HepG2 (cell line): Measurements from ENCODE around the gene CABLES2. TPM values are rescaled to one million over a fixed set of nuclear protein-coding genes. Genes with fewer than 3 reads are reported as not detected.

ENCODE experiments used
- CSRNP2 ChIP-seq: sonication (generic); formaldehyde crosslinking; conservative IDR thresholded peaks from 2 replicates; pipeline ENCODE4 v1.8.0; 2022; ENCODE audit warnings: low read depth, missing genetic modification reagents
- IRX3 ChIP-seq: sonication (generic); formaldehyde crosslinking; IDR thresholded peaks from 2 replicates; pipeline ENCODE4 v1.8.1; 2023; ENCODE audit warnings: mild to moderate bottlenecking, low read depth, missing genetic modification reagents, borderline replicate concordance
- KDM5B ChIP-seq: sonication (generic); formaldehyde crosslinking; IDR thresholded peaks from 2 replicates; pipeline ENCODE4 v1.4.0; 2020; ENCODE audit warnings: missing genetic modification reagents, mild to moderate bottlenecking, borderline replicate concordance
- PAF1 ChIP-seq: IDR thresholded peaks from 2 replicates; pipeline ENCODE4 v1.6.1; 2016; ENCODE audit warnings: missing genetic modification reagents, missing compliant biosample characterization
- SIX1 ChIP-seq: sonication (generic); formaldehyde crosslinking; IDR thresholded peaks from 2 replicates; pipeline ENCODE4 v1.4.0; 2020; ENCODE audit warnings: missing genetic modification reagents, borderline replicate concordance
- SKI ChIP-seq: fragments of 450-650 bp; IDR thresholded peaks from one replicate; pipeline ENCODE4 v1.6.1; 2018; ENCODE audit warnings: mild to moderate bottlenecking; ENCODE audit not compliant: partially characterized antibody
- SRF ChIP-seq: IDR thresholded peaks from 2 replicates; pipeline ENCODE4 v1.6.1; 2011; ENCODE audit warnings: mild to moderate bottlenecking, low read depth, low read length, moderate library complexity
- SYNCRIP ChIP-seq: fragments of 200-400 bp; formaldehyde crosslinking; IDR thresholded peaks from 2 replicates; pipeline ENCODE4 v1.6.1; 2018; ENCODE audit warnings: mild to moderate bottlenecking, low read depth, low read length; ENCODE audit not compliant: insufficient read depth
- YEATS4 ChIP-seq: sonication (generic); formaldehyde crosslinking; IDR thresholded peaks from 2 replicates; pipeline ENCODE4 v1.4.0; 2020; ENCODE audit warnings: missing genetic modification reagents, borderline replicate concordance
- ZNF850 ChIP-seq: sonication (generic); formaldehyde crosslinking; conservative IDR thresholded peaks from 2 replicates; pipeline ENCODE4 v1.9.0; 2021; ENCODE audit warnings: mild to moderate bottlenecking, missing genetic modification reagents
- polyA plus RNA-seq, 8 experiments: library from polyadenylated mRNA; depleted of rRNA in 3 of 8; stranded (reverse) in 7 of 8; unstranded in 1 of 8; fragments of >200 nt; fragmentation: Illumina TruSeq in 4 of 8; extraction: Trizol in 4 of 8; gene quantifications; 2 replicates each; pipeline versions ENCODE4 v1.2.1 to v1.2.3, GENCODE V29; 2011 to 2016; ENCODE audit warnings: low read depth in 4 of 8, missing spikeins in 1 of 8, mixed read lengths in 1 of 8; ENCODE audit not compliant: insufficient read depth in 1 of 8
- total RNA-seq, 5 experiments: library from RNA; depleted of rRNA; stranded (reverse); fragments of >200 nt; fragmentation: Illumina TruSeq; extraction: Trizol; gene quantifications; 2 replicates each; pipeline ENCODE4 v1.2.3, GENCODE V29; 2016; ENCODE audit warnings: low read depth in 1 of 5
- TF ChIP-seq, protein P1 (sequence below), 2 experiments: IDR thresholded peaks; 2 replicates each; pipeline ENCODE4 v1.6.1; 2011 to 2012; ENCODE audit warnings: low read length in 2 of 2, borderline replicate concordance in 1 of 2, low read depth in 1 of 2, mild to moderate bottlenecking in 1 of 2, moderate library complexity in 1 of 2
- TF ChIP-seq, protein P2 (sequence below): sonication (generic); formaldehyde crosslinking; IDR thresholded peaks from 2 replicates; pipeline ENCODE4 v1.9.0; 2022; ENCODE audit warnings: missing genetic modification reagents, mild to moderate bottlenecking, borderline replicate concordance
- TF ChIP-seq, protein P3 (sequence below): sonication (generic); formaldehyde crosslinking; IDR thresholded peaks from 2 replicates; pipeline ENCODE4 v1.5.1; 2020; ENCODE audit warnings: missing genetic modification reagents, mild to moderate bottlenecking, borderline replicate concordance
- TF ChIP-seq, protein P4 (sequence below): sonication (generic); formaldehyde crosslinking; IDR thresholded peaks from 2 replicates; pipeline ENCODE4 v1.4.0; 2020; ENCODE audit warnings: mild to moderate bottlenecking, missing genetic modification reagents

CABLES2 gene
- total and polyA plus RNA-seq, 2 of the 13 experiments (the other 11 are each of a cell fraction or from before 2014, with no cell fraction given) = 5.2 to 9.7 TPM

GRCh38 chr20:62386383-62387218 lies 20.5 kb downstream of the CABLES2 start, which contains the start of gene RPS21 (continued):
- TF ChIP-seq, protein P1, sequence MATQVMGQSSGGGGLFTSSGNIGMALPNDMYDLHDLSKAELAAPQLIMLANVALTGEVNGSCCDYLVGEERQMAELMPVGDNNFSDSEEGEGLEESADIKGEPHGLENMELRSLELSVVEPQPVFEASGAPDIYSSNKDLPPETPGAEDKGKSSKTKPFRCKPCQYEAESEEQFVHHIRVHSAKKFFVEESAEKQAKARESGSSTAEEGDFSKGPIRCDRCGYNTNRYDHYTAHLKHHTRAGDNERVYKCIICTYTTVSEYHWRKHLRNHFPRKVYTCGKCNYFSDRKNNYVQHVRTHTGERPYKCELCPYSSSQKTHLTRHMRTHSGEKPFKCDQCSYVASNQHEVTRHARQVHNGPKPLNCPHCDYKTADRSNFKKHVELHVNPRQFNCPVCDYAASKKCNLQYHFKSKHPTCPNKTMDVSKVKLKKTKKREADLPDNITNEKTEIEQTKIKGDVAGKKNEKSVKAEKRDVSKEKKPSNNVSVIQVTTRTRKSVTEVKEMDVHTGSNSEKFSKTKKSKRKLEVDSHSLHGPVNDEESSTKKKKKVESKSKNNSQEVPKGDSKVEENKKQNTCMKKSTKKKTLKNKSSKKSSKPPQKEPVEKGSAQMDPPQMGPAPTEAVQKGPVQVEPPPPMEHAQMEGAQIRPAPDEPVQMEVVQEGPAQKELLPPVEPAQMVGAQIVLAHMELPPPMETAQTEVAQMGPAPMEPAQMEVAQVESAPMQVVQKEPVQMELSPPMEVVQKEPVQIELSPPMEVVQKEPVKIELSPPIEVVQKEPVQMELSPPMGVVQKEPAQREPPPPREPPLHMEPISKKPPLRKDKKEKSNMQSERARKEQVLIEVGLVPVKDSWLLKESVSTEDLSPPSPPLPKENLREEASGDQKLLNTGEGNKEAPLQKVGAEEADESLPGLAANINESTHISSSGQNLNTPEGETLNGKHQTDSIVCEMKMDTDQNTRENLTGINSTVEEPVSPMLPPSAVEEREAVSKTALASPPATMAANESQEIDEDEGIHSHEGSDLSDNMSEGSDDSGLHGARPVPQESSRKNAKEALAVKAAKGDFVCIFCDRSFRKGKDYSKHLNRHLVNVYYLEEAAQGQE (IDR thresholded peaks at IDR 0.05; ENCODE audit: borderline replicate concordance in 1 of 2, low read depth in 1 of 2, low read length in 2 of 2) = 0 out of 4 replicates have a peak, but pooled peaks of 1 of the 2 experiments have one; percentile 23
- no peak for TF ChIP-seq SYNCRIP
- TF ChIP-seq YEATS4 = peak; percentile 92
- TF ChIP-seq, protein P2, sequence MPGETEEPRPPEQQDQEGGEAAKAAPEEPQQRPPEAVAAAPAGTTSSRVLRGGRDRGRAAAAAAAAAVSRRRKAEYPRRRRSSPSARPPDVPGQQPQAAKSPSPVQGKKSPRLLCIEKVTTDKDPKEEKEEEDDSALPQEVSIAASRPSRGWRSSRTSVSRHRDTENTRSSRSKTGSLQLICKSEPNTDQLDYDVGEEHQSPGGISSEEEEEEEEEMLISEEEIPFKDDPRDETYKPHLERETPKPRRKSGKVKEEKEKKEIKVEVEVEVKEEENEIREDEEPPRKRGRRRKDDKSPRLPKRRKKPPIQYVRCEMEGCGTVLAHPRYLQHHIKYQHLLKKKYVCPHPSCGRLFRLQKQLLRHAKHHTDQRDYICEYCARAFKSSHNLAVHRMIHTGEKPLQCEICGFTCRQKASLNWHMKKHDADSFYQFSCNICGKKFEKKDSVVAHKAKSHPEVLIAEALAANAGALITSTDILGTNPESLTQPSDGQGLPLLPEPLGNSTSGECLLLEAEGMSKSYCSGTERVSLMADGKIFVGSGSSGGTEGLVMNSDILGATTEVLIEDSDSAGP = peak; percentile 91
- TF ChIP-seq SRF = 0 out of 2 replicates have a peak, but pooled peaks have one; percentile 35
- peak; percentile 83; the same call in 1 of the 2 replicates for TF ChIP-seq CSRNP2 (CRISPR knock-in tag)
- TF ChIP-seq SKI = no peak
- TF ChIP-seq IRX3 (CRISPR knock-in tag) = peak; percentile 61; the same call in 1 of the 2 replicates
- TF ChIP-seq KDM5B (CRISPR knock-in tag) = peak; percentile 86
- TF ChIP-seq, protein P3, sequence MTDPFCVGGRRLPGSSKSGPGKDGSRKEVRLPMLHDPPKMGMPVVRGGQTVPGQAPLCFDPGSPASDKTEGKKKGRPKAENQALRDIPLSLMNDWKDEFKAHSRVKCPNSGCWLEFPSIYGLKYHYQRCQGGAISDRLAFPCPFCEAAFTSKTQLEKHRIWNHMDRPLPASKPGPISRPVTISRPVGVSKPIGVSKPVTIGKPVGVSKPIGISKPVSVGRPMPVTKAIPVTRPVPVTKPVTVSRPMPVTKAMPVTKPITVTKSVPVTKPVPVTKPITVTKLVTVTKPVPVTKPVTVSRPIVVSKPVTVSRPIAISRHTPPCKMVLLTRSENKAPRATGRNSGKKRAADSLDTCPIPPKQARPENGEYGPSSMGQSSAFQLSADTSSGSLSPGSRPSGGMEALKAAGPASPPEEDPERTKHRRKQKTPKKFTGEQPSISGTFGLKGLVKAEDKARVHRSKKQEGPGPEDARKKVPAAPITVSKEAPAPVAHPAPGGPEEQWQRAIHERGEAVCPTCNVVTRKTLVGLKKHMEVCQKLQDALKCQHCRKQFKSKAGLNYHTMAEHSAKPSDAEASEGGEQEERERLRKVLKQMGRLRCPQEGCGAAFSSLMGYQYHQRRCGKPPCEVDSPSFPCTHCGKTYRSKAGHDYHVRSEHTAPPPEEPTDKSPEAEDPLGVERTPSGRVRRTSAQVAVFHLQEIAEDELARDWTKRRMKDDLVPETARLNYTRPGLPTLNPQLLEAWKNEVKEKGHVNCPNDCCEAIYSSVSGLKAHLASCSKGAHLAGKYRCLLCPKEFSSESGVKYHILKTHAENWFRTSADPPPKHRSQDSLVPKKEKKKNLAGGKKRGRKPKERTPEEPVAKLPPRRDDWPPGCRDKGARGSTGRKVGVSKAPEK (CRISPR knock-in tag) = no peak
- no peak for TF ChIP-seq SIX1
- 0 out of 2 replicates have a peak, but pooled peaks have one; percentile 29 for TF ChIP-seq PAF1 (CRISPR knock-in tag)
- 0 out of 2 replicates have a peak, but pooled peaks have one; percentile 54 for TF ChIP-seq ZNF850
- TF ChIP-seq, protein P4, sequence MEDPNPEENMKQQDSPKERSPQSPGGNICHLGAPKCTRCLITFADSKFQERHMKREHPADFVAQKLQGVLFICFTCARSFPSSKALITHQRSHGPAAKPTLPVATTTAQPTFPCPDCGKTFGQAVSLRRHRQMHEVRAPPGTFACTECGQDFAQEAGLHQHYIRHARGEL (CRISPR knock-in tag) = peak; percentile 85; the same call in 1 of the 2 replicates
